ENCODE measurements around the gene SNX14.
"Not testable (repeated sequence)": the region's sequence is repeated elsewhere in the genome, so short reads cannot be mapped to it uniquely, and the experiment has no call there.

Gene SNX14, protein sequence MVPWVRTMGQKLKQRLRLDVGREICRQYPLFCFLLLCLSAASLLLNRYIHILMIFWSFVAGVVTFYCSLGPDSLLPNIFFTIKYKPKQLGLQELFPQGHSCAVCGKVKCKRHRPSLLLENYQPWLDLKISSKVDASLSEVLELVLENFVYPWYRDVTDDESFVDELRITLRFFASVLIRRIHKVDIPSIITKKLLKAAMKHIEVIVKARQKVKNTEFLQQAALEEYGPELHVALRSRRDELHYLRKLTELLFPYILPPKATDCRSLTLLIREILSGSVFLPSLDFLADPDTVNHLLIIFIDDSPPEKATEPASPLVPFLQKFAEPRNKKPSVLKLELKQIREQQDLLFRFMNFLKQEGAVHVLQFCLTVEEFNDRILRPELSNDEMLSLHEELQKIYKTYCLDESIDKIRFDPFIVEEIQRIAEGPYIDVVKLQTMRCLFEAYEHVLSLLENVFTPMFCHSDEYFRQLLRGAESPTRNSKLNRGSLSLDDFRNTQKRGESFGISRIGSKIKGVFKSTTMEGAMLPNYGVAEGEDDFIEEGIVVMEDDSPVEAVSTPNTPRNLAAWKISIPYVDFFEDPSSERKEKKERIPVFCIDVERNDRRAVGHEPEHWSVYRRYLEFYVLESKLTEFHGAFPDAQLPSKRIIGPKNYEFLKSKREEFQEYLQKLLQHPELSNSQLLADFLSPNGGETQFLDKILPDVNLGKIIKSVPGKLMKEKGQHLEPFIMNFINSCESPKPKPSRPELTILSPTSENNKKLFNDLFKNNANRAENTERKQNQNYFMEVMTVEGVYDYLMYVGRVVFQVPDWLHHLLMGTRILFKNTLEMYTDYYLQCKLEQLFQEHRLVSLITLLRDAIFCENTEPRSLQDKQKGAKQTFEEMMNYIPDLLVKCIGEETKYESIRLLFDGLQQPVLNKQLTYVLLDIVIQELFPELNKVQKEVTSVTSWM

DNA sequence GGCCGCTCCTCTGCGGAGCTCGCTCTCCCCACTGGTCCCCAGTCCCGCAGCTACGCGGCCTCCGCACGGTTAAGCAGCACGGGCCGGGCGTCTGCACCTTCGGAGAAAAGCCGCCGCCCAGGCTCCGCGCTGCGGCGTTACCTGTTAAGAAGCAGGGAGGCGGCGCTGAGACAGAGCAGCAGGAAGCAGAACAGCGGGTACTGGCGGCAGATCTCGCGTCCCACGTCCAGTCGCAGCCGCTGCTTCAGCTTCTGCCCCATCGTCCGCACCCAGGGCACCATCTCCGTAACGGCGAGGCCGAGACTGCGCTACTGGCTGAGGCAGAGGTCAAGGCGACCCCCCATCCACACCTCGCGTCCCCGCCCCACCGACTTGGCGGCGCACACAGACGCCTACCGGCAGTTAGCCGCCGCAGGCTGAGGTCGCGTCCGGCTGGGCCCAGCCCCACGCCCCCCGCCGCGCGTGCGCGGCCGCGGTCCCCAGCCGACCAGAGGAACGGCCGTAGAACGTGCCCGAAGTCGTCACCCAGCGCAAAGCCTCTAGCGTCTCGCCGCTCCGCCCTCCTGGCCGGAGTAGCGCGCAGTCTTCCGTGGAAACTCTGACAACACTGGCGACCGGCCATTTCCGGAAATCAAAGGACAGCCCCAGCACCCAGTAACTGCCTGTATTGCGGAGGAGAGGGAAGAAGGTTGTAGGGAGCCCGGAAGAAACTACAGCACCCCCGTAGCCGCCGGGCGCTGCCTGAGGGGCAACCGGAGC, at the start of gene SNX14:
Gene SNX14 (minus strand): TSS at position 421 of the 759 bp plus-strand sequence. CDS start 140 bp downstream, at position 281.
- peak; percentile 33 for DNase-seq

DNA sequence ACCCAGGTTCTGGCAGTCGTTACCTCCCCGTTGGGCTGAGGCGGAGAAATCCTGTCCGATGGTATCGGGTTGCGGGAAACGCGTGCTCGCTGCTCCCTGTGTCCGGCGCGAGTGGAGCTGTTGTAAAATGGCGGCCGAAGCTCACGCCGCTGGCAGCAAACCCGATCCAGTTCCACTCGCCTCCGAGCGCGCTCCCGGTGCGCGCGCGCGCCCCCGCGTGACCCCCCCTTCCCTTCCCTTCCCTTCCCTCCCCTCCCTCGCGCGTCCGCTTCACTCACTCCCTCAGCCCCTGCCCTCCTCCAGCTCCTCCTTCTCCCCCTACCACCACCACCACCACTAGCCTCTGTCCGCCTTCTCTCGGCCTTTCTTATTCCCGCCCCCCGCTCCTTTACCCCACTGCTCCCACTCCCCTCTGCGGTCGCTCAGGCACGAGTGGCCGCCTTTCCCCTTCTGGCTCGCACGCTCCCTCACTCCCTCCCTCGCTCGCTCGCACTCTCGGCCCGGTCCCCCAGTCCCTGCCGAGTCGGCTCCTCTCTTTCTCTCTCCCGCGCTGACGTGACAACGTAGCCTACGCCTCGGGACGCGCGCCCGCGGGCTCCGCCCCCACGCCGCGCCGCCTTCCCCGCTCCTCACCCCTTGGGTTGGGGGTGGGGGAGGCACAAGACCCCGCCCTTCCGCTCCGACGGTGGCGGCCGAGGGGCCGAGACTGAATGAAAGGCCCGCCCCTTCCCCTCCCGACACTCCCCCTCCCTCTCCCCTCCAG, 49.3 kb upstream of the SNX14 start, which contains the start of gene SYNCRIP:
Gene SYNCRIP (minus strand): TSS at position 113 of the 763 bp plus-strand sequence. CDS start 1,447 bp downstream, outside the sequence.
- DNase-seq: peak; percentile 93

DNA sequence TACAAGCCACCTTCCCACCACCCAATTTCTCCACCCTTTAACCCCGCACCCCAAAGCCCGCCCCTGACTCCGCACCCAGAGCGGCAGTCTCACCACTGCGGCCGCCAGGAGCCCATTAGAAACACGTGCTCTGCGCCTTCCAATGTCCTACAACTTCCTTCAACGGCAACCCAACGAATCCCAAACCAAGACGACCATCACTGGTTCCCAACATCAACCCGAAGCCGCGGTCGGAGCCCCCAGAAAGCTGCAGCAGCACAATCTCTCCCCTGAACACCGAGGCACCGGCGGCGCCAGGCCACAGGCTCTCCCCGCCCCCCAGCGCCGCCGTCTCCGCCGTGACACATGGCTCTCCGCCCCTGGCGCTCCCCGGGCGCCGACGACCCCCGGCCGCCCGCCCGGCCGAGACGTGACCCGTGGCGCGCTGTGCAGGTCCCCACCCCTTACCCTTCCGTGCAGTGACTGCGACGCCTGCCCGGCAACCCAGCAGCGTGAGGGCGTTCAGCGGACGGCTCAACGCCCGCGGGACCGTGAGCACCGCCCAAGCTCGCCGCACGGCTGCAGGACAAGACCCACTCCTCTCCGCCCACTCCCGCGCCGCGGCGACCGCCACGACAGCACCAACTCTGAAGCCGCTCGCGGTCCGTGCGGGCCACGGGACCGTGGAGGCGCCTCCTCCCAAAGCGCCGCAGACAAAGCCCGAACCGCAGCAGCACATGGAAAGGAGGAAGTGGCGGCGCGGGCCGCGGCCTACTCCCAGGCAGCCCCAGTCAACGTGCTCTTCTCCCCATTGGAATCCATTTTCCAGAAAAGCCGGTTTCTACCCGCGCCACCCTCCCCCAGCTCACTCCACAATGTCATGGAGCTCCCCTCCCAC, 48.5 kb upstream of the SNX14 start:
- peak; percentile 22 for DNase-seq

DNA sequence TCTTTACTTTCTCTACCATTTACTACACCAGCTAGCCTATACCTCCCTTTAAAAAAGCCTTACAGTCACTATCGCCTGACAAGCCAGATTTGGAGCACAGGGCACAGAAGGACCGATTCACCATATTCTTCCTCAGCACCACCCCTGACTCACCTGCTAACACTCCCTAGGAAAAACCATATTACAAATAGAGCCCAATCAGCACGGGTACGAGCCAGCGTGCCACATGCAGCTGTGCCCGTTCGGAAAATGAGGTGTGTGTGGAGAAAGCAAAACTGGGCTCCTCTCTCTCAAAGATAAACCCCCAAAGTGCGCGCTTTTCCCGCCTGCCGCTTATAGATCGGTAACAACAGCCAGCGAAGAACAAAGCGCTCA, 47.9 kb upstream of the SNX14 start:
- no peak for DNase-seq

DNA sequence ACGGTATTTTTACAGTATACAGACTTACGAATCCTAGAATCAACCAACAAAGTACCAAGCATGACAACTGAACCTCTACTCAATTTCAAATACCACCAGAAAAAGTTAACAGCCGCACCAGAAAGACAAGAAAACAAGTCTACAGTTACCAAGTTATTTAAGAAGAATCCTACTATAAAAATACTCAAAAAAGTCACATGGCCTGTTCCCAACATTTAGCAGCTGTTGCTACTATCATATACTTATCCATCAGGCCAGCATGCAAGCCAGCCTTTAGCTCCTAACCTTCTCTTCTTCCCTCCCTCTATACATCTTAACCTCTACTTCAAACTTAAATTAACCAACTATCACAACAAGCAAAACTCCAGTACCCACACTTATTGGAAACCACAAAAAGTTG, 47.2 kb upstream of the SNX14 start:
- no peak for DNase-seq

DNA sequence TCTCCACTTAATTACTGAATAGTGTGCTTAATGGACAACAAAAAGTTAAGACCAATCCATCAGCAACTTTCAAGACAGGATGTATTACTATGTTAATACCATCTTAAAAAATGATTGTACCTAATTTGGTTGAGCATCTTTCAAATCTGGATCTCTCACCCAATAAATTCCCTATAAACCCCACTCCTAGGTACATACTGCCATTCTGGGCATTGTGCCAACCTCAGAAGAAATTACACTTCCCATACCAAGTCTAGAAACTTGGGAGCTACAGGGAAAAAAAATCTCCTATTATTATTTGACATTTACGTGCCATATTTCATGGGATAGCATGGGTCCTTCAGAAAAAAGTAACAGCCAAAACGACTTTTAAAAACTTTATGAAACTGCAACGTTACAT, 43.9 kb upstream of the SNX14 start:
- DNase-seq: no peak

DNA sequence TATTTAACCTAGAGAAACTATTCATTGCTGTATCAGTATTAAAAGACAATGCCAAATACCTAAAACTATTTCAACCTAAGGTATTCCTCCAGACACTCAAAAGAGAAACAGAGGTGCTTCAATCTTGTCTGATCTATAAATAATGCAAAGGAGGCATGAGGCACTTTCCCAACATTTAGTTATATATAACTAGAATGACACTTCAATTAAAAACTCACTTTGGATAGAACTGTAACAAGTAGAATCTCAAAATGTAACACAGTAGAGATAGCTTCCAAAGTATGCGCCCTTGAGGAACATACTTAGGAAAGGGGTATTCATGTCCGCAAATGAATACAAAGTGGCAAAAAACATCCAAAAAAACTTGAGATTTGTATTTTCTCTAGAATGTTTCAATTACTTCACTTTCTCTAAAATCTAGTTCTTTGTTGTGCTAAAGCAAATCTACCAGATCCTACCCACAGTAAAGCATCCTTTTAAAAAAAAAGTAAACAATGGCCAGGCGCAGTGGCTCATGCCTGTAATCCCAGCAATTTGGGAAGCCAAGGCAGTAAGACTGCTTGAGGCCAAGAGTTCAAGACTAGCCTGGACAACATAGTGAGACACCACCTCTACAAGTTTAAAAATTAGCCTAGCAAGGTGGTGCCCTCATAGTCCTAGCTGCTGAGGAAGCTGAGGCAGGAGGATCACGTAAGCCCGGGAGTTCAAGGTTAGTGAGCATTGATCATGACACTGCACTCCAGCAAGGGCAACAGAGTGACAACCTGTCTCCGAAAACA, 38.7 kb upstream of the SNX14 start:
- no peak for DNase-seq

DNA sequence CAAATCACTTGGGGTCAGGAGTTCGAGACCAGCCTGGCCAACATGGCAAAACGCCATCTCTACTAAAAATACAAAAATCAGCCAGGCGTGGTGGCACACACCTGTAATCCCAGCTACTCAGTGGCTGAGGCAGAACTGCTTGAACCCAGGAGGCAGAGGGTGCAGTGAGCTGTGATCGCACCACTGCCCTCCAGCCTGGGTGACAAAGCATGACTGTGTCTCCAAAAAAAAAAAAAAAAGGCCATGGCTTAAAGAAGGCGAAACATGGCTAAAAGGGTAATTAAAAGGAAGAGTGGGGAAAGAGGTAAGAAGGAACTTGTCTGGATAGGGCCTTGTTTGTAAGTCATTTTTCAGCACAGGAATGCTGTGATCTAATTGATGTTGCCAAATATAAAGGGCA, 37.5 kb upstream of the SNX14 start:
- not testable (repeated sequence) for DNase-seq

DNA sequence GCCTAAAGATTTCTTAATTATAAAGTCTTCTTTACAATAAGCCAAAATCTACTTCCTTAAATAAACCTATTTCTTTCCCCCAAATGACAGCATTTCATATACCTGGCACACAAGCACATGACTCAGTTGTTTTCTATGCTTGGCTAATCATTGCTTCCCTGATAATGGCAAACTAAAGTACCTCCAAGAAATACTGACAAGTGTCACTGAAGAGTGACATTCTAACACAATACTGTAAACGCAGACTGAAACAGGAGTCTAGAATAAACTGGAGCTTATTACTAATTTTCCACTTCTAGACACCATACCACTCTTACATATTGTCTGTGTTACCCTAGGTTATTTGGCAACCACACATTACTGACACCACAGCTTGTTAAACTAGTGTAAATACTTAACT, 34.7 kb upstream of the SNX14 start:
- no peak for DNase-seq

DNA sequence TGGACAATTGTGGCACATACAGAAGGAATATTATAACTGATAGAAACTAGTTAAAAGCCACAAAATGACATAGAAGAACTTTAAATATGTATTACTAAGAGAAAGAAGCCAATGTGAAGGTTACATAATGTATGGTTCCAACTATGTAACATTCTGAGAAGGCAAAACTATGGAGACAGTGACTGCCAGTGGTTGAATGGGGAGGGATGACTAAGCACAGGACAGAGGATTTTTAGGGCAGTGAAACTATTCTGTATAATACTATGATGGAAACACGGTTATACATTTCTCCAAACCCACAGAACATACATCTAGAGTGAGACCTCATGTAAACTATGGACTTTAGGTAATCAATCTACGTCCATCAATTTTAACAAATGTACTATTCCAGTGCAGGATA, 26.6 kb upstream of the SNX14 start:
- no peak for DNase-seq

DNA sequence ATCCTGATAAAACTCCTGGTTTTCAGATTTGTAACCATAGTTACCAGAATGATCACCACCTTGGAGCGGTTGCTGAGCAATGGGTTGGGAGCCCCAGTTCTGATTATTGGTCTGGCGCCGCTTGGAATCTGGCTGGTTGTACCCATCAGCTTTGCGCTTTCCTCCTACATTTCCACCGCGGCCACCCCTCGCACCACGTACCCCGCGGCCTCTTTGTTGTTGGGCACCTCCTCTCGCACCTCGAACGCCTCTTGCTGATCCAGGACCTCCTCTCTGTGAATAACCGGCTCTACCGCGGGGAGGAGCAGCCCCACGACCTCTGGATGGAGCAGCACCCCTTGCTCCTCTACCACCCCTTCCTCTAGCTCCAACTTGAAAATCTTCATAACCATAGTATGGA, 21.1 kb upstream of the SNX14 start:
- DNase-seq: no peak

DNA sequence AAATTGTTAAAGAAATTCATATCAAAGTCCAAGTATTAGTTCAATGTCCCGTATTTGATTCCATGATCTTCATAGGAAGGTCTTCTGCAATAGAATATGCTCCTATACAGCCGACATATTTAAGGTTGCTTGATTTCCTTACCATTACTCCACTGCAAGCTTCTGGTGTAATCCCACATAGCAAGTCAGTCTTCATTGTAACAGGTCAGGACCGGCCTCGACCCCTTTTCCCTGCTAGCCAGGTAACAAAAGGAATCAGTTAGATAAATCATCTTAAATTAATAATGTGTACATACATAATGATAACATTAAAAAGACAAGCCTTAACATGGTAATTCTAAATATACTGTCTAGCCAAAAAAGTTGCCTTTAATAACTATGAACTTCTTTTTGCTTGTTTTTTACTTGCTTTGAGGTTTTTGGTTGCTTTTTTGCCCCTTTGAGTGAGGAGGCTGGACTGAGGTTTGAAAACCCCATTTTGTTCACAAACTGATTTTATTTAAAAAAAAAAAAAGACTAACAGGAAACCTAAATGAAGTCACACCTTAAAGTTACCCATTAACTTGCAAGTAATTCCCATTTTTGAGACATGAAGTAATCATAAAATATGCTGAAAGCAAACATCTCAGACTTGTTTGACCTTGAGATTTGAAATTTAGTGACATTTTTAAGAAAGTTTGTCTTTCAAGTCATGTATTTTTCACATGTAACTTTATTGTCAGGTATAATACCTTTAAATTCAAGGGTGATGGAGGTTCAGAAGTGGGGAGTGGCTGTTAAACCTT, 19.2 kb upstream of the SNX14 start:
- no peak for DNase-seq

DNA sequence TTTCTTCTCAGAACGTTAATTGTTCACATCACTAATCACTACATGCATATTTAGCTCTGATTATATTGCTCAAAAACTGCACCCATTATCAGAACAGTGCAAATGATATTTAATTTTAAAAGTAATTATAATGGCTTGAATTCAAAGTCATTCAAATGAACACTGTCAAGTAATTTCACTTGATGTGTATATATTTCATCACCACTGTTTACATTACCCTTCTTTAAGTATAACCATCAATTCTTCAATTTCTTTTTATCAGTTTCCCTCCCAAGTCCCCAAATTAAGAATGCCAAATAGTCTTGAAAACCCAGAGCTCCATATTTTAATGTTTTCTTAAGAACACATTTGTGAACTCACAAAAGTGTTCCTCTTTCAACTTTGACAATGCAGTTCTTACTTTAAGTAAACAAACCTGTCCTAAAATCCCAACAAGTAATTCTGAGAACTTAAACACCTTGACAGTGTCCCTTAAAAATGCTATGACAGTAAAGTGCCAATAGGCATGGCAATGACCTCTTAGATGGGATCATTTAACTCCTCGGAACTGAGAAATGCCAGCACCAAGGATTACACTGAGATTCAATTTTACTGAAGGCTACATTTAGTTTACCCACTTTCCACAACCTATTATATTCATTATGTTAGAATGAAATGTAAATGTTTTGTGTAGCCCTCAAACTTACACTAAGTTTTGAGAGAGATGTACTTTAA, 16.7 kb upstream of the SNX14 start:
- no peak for DNase-seq

DNA sequence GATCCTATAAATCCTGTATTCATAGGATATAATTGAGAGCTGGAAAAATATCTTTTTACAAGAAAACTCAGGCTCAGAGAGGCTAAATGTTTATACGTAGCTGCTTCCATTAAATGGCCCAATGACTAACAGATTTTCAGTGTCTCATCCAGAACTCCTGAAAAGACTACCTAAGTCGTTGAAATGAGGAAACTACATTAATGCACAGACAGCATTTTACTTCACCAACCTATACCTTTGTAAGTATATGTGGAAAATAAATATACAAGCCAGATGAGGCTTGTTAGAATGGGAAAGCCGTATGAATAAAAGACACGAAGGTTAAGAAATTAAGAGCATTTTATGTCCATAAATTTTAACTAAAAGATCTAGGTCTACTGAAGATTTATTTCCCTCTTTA, 8.4 kb upstream of the SNX14 start:
- DNase-seq: no peak

DNA sequence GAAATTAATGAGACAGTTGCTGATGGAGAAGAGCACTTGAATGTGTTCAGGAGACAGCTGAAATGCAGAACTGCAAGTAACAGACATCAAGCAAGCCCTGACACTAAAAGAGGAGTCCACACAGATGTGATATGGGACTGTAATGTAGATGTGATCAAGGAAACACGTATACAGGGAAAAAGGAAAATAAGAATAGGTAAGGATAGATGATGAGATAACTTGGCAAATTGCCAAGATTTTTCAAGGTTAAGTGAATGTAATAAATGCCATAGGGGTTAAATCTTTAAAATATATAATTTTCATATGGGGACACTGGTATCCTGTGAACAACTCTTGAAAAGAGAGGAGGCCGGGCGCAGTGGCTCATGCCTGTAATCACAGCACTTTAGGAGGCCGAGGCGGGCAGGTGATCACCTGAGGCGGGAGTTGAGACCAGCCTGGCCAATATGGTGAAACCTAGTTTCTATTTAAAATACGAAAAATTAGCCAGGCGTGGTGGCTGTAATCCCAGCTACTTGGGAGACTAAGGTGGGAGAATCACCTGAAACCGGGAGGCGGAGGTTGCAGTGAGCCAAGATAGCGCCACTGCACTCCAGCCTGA, 7.2 kb upstream of the SNX14 start:
- no peak for DNase-seq

DNA sequence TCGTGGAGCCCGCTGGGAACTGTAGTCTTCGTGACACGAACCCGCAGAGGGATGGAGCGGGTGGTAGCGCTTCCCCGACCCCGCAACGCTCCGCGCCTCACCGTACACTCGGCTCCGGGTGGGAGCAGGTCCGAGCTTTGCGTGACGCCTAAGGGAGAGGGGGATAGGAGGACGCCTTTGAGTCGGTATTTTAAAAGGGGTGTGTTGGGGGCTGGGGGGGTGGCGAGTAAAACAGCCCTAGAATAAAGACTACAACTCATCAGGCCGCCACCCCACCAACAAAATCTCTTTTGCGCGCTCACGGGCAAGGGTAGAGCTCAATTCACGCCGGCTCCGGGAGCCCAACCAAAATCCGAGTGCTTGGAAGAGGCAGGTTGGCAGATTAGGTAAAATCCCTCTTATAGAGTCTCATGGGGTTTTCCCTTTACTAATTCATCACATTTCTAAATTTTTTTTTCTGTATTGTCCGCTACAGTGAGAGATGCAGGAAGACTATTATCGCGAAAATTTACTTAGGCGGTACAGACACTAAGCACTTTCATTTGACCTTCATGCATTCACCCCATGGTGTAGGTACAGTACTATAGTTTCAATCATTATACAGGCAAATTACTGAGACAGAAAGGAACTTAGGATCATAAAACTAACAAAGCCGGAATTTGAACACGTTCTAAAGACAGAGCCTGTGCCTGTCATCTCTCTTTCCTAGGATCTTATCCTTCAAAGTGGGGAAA, 706 bp upstream of the SNX14 start:
- DNase-seq: peak; percentile 19

DNA sequence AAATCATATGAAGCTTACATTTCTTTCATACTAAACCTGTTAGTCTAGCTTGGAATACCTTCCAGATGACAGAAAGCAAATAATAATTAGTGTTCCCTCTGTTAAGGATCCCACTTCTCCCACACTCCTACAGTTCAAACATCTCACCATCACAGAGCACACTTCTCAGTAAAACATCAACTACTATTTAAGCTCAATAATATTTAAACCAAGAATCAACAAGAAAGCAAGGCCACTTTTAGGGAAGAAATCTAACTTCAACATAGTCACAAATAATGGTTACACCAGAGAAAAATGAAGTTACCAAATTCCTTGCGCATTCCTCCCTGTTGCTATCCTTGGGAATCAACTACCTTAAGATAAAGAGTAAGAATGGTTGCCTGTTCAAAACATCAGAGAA, 1.6 kb downstream of the SNX14 start:
- no peak for DNase-seq

DNA sequence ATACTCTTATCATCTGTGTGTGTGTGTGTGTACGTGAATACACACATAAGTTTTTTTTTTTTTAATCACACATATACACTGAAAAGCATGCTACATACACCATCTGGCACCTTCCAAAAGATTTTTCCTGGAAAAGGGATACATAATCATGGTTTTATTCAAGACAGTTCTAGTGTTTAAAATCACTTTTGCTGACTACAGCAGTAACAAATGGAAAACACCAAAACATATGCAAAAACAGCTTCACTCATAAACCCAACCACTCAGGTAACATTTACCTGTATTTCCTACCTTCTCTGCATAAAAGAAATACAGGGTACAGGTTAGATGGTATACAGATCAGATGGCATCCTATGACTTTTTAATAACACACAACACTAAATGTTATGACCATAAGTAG, 2.5 kb downstream of the SNX14 start:
- DNase-seq: no peak
